H1 (cell line): Measurements from ENCODE around the gene FRY. TPM values are rescaled to one million over a fixed set of nuclear protein-coding genes. Genes with fewer than 3 reads are reported as not detected.

Experiments
- BRCA1 ChIP-seq: IDR thresholded peaks from 2 replicates; pipeline ENCODE4 v1.6.1; 2012; ENCODE audit warnings: low read depth, low read length, improper control_type of control experiment
- CTCF ChIP-seq, 3 experiments: IDR thresholded peaks; 1 replicate in 2 of 3; 2 replicates in 1 of 3; pipeline versions ENCODE4 v1.5.1 to v1.6.1; 2011; ENCODE audit warnings: low read length in 3 of 3, mild to moderate bottlenecking in 3 of 3, inconsistent platforms in 2 of 3, low read depth in 1 of 3, moderate library complexity in 1 of 3; ENCODE audit not compliant: insufficient read depth in 1 of 3; ENCODE audit errors: control extremely low read depth in 1 of 3
- EGR1 ChIP-seq: IDR thresholded peaks from 2 replicates; pipeline ENCODE4 v1.6.1; 2011; ENCODE audit warnings: low read depth, low read length, borderline replicate concordance
- KDM4A ChIP-seq: IDR thresholded peaks from one replicate; pipeline ENCODE4 v1.7.1; 2012; ENCODE audit warnings: low read depth, mild to moderate bottlenecking, moderate library complexity, low read length, inconsistent platforms; ENCODE audit not compliant: severe bottlenecking
- POLR2AphosphoS5 ChIP-seq: IDR thresholded peaks from 2 replicates; pipeline ENCODE4 v1.6.1; 2011; ENCODE audit warnings: low read depth, low read length
- RAD21 ChIP-seq, 2 experiments: IDR thresholded peaks in 1 of 2; conservative IDR thresholded peaks in 1 of 2; 2 replicates each; pipeline ENCODE4 v1.6.1; 2011; ENCODE audit warnings: low read depth in 2 of 2, low read length in 2 of 2, improper control_type of control experiment in 1 of 2, inconsistent platforms in 1 of 2, mild to moderate bottlenecking in 1 of 2, moderate library complexity in 1 of 2
- RBBP5 ChIP-seq: IDR thresholded peaks from 2 replicates; pipeline ENCODE4 v1.7.1; 2012; ENCODE audit warnings: low read depth, mild to moderate bottlenecking, inconsistent platforms, low read length, moderate library complexity, borderline replicate concordance
- SUZ12 ChIP-seq: fragments of 200-600 bp; sonication (generic); IDR thresholded peaks from 2 replicates; pipeline ENCODE4 v1.6.1; 2012; ENCODE audit warnings: mild to moderate bottlenecking, inconsistent platforms, low read length, moderate library complexity, mixed read lengths
- polyA plus RNA-seq, 7 experiments: library from polyadenylated mRNA; depleted of rRNA in 3 of 7; stranded (reverse) in 5 of 7; unstranded in 2 of 7; fragments of >200 nt in 5 of 7; fragments of 200-250 nt in 2 of 7; gene quantifications; 1 replicate in 5 of 7; 2 replicates in 1 of 7; 4 replicates in 1 of 7; pipeline versions ENCODE4 v1.2.1 to v1.2.3, GENCODE V29; 2011 to 2013; ENCODE audit warnings: missing spikeins in 2 of 7, mixed read lengths in 2 of 7
- total RNA-seq: library from RNA; stranded (reverse); fragmentation: NEBNext Ultra II Directional; extraction: Animal tissue kit (Norgen Biotek cat#: 25700); gene quantifications from 2 replicates; pipeline ENCODE4 v1.2.1, GENCODE V29; 2021

Gene FRY
- total and polyA plus RNA-seq, 2 of the 8 experiments (the other 6 are each of a cell fraction or from before 2014, with no cell fraction given), result 4.3 to 9.2 TPM

GRCh38 chr13:32243695-32244094 lies 212.1 kb downstream of the FRY start (continued):
- TF ChIP-seq CTCF (IDR thresholded peaks at IDR 0.05; ENCODE audit: control extremely low read depth in 1 of 3, insufficient read depth in 1 of 3, low read depth in 1 of 3, low read length in 3 of 3) (no peak), SUZ12 (no peak), RBBP5 (no peak), POLR2AphosphoS5 (no peak), BRCA1 (no peak), RAD21 (IDR thresholded peaks at IDR 0.05 in 1 of 2, conservative IDR thresholded peaks at IDR 0.05 in 1 of 2; ENCODE audit: low read depth in 2 of 2, low read length in 2 of 2) (no peak), KDM4A (no peak), EGR1 (no peak)
